Activated CD4-positive, alpha-beta T cell treated with anti-CD3 and anti-CD28 coated beads for 48 hours (primary cell): ENCODE measurements around the gene RAD51AP1.

ENCODE experiments used
- DNase-seq: peaks from one replicate; pipeline ENCODE4 v3.0.0-alpha.2; 2020

RAD51AP1 gene

GRCh38 chr12:4603421-4603820 lies 64.7 kb downstream of the RAD51AP1 start:
- DNase-seq, result no peak

- DNase-seq, result no peak
Measured at GRCh38 chr12:4603946-4604345, 65.3 kb downstream of the RAD51AP1 start.

DNA sequence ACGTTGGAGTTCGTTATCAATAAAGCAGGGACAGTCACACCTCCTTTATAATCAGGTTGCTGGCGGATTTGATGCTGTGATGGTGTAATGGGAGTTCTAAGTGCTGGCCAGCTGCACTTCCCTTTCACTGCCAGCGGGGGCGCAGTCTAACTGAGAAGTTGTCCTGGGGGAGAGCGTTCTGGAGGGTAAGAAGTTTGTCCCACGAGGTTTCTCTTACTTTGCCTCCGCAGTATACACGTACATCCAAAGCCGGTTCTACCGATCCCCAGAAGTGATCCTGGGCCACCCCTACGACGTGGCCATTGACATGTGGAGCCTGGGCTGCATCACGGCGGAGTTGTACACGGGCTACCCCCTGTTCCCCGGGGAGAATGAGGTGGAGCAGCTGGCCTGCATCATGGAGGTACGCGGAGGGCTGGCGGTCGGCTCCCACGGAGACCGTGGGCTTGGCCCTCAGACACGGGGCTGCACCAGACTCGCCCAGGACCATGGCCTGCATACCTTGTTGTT lies 66.0 kb downstream of the RAD51AP1 start:
- peak; percentile 87 for DNase-seq

GRCh38 chr12:4607056-4607455 lies 68.4 kb downstream of the RAD51AP1 start:
- DNase-seq, result no peak

GRCh38 chr12:4609071-4609470 lies 70.4 kb downstream of the RAD51AP1 start:
- DNase-seq, result no peak
